Adrenal gland (tissue), 5 donors: ENCODE results near the gene ALCAM.

ENCODE experiments used
- POLR2A ChIP-seq, 2 donors: fragments of 450-650 bp; IDR thresholded peaks; one replicate each; pipeline ENCODE4 v1.6.1; 2017; ENCODE audit warnings: antibody characterized with exemption in 2 of 2, mild to moderate bottlenecking in 2 of 2, moderate library complexity in 1 of 2
- TF ChIP-seq, protein P1 (sequence below), 6 experiments: fragments of 450-650 bp in 4 of 6; fragments of 200-600 bp in 2 of 6; sonication (generic) in 1 of 6; IDR thresholded peaks; 1 replicate in 5 of 6; 2 replicates in 1 of 6; pipeline versions ENCODE4 v1.5.1 to v1.8.0; 2016 to 2021; ENCODE audit warnings: antibody characterized with exemption in 6 of 6, mild to moderate bottlenecking in 2 of 6, moderate library complexity in 1 of 6
- donor health status: DM: no; HTN: no; CAD: no.

- peak; percentile 80 to 92 for TF ChIP-seq POLR2A (IDR thresholded peaks at IDR 0.05)
- TF ChIP-seq, protein P1, sequence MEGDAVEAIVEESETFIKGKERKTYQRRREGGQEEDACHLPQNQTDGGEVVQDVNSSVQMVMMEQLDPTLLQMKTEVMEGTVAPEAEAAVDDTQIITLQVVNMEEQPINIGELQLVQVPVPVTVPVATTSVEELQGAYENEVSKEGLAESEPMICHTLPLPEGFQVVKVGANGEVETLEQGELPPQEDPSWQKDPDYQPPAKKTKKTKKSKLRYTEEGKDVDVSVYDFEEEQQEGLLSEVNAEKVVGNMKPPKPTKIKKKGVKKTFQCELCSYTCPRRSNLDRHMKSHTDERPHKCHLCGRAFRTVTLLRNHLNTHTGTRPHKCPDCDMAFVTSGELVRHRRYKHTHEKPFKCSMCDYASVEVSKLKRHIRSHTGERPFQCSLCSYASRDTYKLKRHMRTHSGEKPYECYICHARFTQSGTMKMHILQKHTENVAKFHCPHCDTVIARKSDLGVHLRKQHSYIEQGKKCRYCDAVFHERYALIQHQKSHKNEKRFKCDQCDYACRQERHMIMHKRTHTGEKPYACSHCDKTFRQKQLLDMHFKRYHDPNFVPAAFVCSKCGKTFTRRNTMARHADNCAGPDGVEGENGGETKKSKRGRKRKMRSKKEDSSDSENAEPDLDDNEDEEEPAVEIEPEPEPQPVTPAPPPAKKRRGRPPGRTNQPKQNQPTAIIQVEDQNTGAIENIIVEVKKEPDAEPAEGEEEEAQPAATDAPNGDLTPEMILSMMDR (IDR thresholded peaks at IDR 0.05): peak; percentile 32 to 83 (median 66)
Observed at GRCh38 chr3:105366326-105367062, at the start of gene ALCAM.
